Measurements from ENCODE around the gene OR8B4. TPM values are rescaled to one million over a fixed set of nuclear protein-coding genes. Genes with fewer than 3 reads are reported as not detected.

Gene OR8B4
- total and polyA plus RNA-seq, 11 donors = not detected

GRCh38 chr11:124467381-124467927 lies 42.8 kb upstream of the OR8B4 start:
- 65 to 86% (median 77%) methylated on average over 8 of the region's 8 CpGs for WGBS, 4 donors
- Histone ChIP-seq H3K4me1 (peaks cover 0 to 30% (median 4%) of the 10 kb centered on the region in 12 donors), H3K4me3 (no peak overlapping the region), H3K27ac (no peak overlapping the region), H3K9me3 (no peaks in the 10 kb centered on the region), H3K27me3 (no peaks in the 10 kb centered on the region), H3K36me3 (no peaks in the 10 kb centered on the region)
- TF ChIP-seq POLR2A (IDR thresholded peaks at IDR 0.05) = no peak
- TF ChIP-seq, protein P1, sequence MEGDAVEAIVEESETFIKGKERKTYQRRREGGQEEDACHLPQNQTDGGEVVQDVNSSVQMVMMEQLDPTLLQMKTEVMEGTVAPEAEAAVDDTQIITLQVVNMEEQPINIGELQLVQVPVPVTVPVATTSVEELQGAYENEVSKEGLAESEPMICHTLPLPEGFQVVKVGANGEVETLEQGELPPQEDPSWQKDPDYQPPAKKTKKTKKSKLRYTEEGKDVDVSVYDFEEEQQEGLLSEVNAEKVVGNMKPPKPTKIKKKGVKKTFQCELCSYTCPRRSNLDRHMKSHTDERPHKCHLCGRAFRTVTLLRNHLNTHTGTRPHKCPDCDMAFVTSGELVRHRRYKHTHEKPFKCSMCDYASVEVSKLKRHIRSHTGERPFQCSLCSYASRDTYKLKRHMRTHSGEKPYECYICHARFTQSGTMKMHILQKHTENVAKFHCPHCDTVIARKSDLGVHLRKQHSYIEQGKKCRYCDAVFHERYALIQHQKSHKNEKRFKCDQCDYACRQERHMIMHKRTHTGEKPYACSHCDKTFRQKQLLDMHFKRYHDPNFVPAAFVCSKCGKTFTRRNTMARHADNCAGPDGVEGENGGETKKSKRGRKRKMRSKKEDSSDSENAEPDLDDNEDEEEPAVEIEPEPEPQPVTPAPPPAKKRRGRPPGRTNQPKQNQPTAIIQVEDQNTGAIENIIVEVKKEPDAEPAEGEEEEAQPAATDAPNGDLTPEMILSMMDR (IDR thresholded peaks at IDR 0.05) = no peak
- intact Hi-C loops (cut with DNase I) = no loop called here
- no peak for ATAC-seq
- DNase-seq = no peak

GRCh38 chr11:124465368-124465767 lies 40.7 kb upstream of the OR8B4 start:
- no peaks in the 10 kb centered on the region for H3K27me3 ChIP-seq
- TF ChIP-seq, protein P1 (IDR thresholded peaks at IDR 0.05) = no peak
- TF ChIP-seq POLR2A (IDR thresholded peaks at IDR 0.05) = no peak
- ATAC-seq = no peak
- peaks cover 0 to 11% (median 0%) of the 10 kb centered on the region in 12 donors for H3K4me1 ChIP-seq
- no peaks in the 10 kb centered on the region for H3K36me3 ChIP-seq
- intact Hi-C loops (cut with DNase I) = no loop called here
- no peaks in the 10 kb centered on the region for H3K9me3 ChIP-seq
- H3K27ac ChIP-seq = no peak overlapping the region
- WGBS, 4 donors = 80 to 92% (median 91%) methylated on average over 4 of the region's 4 CpGs
- H3K4me3 ChIP-seq = no peak overlapping the region
- DNase-seq = no peak

DNA sequence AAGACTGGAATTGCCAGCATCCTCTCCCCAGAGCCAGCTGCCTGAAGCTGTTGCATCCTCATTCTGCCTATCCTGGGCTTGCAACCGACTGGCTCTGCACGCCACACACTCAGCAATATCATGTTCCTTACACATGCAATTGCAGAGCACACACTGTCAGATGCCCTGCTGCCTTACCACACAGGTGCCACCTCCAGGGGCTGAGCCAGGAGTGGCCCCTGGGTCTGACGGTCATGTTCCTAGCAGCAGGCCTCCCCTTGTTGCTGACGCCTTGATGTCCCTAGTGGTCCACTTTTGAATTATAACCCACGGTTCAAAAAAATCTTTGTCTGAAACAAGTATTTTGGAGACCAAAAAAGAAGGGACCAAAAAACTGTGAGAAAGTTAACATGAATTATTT lies 39.3 kb upstream of the OR8B4 start:
- ATAC-seq = no peak
- no peaks in the 10 kb centered on the region for H3K4me1 ChIP-seq
- 76 to 87% (median 81%) methylated on average over 5 of the region's 5 CpGs for WGBS, 4 donors
- intact Hi-C loops (cut with DNase I) = no loop called here
- no peak for TF ChIP-seq POLR2A (IDR thresholded peaks at IDR 0.05)
- TF ChIP-seq, protein P1 (IDR thresholded peaks at IDR 0.05) = no peak
- H3K27me3 ChIP-seq = no peaks in the 10 kb centered on the region
- H3K4me3 ChIP-seq = no peak overlapping the region
- H3K9me3 ChIP-seq = no peaks in the 10 kb centered on the region
- no peaks in the 10 kb centered on the region for H3K36me3 ChIP-seq
- no peak overlapping the region for H3K27ac ChIP-seq
- DNase-seq = no peak

DNA sequence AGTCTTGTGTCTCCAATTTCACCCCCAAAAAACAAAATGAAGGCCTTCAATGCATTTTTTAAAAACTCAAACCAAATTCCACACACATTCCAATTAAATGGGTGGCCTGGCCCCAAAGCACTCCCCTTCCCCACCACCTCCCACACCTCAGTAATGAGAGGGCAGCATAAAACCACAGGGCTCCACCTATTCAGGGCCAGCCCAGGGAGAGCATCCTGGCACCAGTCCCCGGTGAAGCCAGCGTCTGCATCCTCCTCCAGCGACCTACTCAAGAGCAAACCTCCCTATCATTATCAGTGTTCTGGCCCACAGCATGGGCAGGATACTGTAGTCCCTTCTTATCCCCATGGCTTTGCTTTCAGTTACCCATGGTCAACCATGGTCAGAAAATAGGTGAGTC lies 38.7 kb upstream of the OR8B4 start:
- no peak overlapping the region for H3K27ac ChIP-seq
- H3K9me3 ChIP-seq = no peaks in the 10 kb centered on the region
- ATAC-seq (no peak), DNase-seq (no peak)
- H3K27me3 ChIP-seq = no peaks in the 10 kb centered on the region
- H3K36me3 ChIP-seq = no peaks in the 10 kb centered on the region
- 55 to 74% (median 57%) methylated on average over 3 of the region's 3 CpGs for WGBS, 4 donors
- H3K4me1 ChIP-seq = no peaks in the 10 kb centered on the region
- TF ChIP-seq POLR2A (IDR thresholded peaks at IDR 0.05) = no peak
- TF ChIP-seq, protein P1 (IDR thresholded peaks at IDR 0.05) = no peak
- intact Hi-C loops (cut with DNase I) = no loop called here
- no peak overlapping the region for H3K4me3 ChIP-seq
